ENCODE measurements around the gene SEC14L5.

The SEC14L5 gene

GRCh38 chr16:5018793-5019192 lies 60.7 kb downstream of the SEC14L5 start:
- no peak overlapping the region for H3K27ac ChIP-seq
- TF ChIP-seq ZFX (IDR thresholded peaks at IDR 0.05) = no peak
- TF ChIP-seq, protein P1, sequence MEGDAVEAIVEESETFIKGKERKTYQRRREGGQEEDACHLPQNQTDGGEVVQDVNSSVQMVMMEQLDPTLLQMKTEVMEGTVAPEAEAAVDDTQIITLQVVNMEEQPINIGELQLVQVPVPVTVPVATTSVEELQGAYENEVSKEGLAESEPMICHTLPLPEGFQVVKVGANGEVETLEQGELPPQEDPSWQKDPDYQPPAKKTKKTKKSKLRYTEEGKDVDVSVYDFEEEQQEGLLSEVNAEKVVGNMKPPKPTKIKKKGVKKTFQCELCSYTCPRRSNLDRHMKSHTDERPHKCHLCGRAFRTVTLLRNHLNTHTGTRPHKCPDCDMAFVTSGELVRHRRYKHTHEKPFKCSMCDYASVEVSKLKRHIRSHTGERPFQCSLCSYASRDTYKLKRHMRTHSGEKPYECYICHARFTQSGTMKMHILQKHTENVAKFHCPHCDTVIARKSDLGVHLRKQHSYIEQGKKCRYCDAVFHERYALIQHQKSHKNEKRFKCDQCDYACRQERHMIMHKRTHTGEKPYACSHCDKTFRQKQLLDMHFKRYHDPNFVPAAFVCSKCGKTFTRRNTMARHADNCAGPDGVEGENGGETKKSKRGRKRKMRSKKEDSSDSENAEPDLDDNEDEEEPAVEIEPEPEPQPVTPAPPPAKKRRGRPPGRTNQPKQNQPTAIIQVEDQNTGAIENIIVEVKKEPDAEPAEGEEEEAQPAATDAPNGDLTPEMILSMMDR (conservative IDR thresholded peaks at IDR 0.05) = no peak

GRCh38 chr16:5019775-5020174 lies 61.6 kb downstream of the SEC14L5 start:
- TF ChIP-seq, protein P1 (conservative IDR thresholded peaks at IDR 0.05) = no peak
- no peak for TF ChIP-seq ZFX (IDR thresholded peaks at IDR 0.05)
- H3K27ac ChIP-seq = no peak overlapping the region

DNA sequence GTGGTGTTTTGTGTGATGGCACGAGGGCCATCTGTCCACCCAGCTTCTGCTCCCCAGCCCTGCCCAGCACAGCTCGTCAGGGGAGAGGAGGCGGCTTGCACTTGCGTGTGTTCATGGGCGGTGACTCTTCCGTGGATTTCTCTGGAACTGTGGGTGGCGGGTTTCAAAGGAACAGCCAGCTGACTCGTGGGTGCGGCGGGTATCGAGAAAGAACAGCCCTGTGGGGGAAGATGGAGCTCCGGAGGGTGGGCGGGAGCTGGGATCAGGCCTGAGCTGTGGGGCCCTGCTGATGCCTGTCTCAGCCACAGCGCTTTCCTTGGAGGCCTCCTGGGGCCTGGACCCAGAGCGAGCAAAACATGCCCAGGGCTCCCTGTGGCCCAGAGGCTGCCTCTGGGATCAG lies 62.4 kb downstream of the SEC14L5 start:
- TF ChIP-seq, protein P1 (conservative IDR thresholded peaks at IDR 0.05) = no peak
- TF ChIP-seq ZFX (IDR thresholded peaks at IDR 0.05) = no peak
- H3K27ac ChIP-seq = no peak overlapping the region

GRCh38 chr16:5022521-5022920 lies 64.4 kb downstream of the SEC14L5 start:
- TF ChIP-seq, protein P1 (conservative IDR thresholded peaks at IDR 0.05) = no peak
- no peak for TF ChIP-seq ZFX (IDR thresholded peaks at IDR 0.05)
- no peak overlapping the region; the same call in 1 of the 2 replicates for H3K27ac ChIP-seq

DNA sequence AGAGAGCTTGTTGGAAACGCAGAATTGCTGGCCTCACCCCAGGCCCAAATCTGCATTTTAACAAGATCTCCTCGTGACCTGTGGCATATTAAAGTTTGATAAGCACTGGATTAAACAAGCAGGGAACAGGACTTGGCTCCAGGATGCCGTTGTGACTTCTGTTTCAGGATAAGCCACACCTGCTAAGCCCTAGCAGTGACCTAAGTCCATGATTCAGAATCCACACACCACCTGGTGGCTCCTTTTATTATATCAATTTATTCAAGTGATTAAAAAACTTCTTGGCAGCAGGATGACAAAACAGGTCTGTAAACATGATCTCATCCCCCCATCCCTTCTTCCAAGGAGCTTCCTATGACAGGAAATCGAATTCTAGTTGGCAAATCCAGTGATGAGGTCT lies 66.5 kb downstream of the SEC14L5 start:
- peak overlapping the region; percentile 44 for H3K27ac ChIP-seq
- TF ChIP-seq ZFX (IDR thresholded peaks at IDR 0.05) = no peak
- TF ChIP-seq, protein P1 (conservative IDR thresholded peaks at IDR 0.05) = peak; percentile 71

GRCh38 chr16:5025171-5025632 lies 67.1 kb downstream of the SEC14L5 start:
- TF ChIP-seq ZFX (IDR thresholded peaks at IDR 0.05) = no peak
- TF ChIP-seq, protein P1 (conservative IDR thresholded peaks at IDR 0.05) = peak; percentile 12; the same call in 1 of the 2 replicates
- peak overlapping the region; percentile 43 for H3K27ac ChIP-seq

DNA sequence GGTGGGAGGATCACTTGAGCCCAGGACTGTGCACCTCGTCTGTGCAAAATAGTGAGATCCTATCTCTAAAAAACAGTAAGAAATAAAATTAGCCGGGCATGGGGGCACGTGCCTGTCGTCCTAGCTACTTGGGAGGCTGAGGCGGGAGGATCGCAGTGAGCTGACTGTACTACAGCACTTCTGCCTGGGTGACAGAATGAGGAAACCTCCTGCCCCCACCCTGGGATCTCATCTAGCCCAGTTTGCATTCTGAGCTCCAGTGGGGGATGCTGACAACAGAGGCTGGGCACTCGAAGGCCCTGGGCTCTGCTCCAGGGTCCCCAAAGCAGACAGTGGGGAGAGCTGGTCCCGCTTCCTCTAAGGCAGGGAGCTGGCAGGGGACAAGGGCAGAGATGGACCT lies 68.5 kb downstream of the SEC14L5 start:
- no peak overlapping the region for H3K27ac ChIP-seq
- TF ChIP-seq, protein P1 (conservative IDR thresholded peaks at IDR 0.05) = no peak
- TF ChIP-seq ZFX (IDR thresholded peaks at IDR 0.05) = no peak
